WERI-Rb-1 (cell line): Measurements from ENCODE around the gene PLPPR1.

Experiments used
- DNase-seq: peaks from one replicate; pipeline ENCODE4 v3.0.0-alpha.2; 2020
- H3K27ac ChIP-seq: fragments of 250-450 bp; sonication (Bioruptor Pico); 2 replicates; pipeline ENCODE4 v1.5.1; 2020; ENCODE audit warnings: mild to moderate bottlenecking, moderate library complexity
- H3K27me3 ChIP-seq: fragments of 250-450 bp; sonication (Bioruptor Pico); 2 replicates; pipeline ENCODE4 v1.5.1; 2021; ENCODE audit warnings: mild to moderate bottlenecking, low read depth, moderate library complexity; ENCODE audit not compliant: insufficient read depth, severe bottlenecking
- H3K36me3 ChIP-seq: fragments of 250-450 bp; sonication (Bioruptor Pico); 2 replicates; pipeline ENCODE4 v1.5.1; 2020; ENCODE audit warnings: mild to moderate bottlenecking, moderate library complexity
- H3K4me3 ChIP-seq: 2 replicates; pipeline ENCODE4 v1.5.1; 2011; ENCODE audit warnings: low read depth, mild to moderate bottlenecking, control low read depth, low read length
- H3K9me3 ChIP-seq: fragments of 250-450 bp; sonication (Bioruptor Pico); 2 replicates; pipeline ENCODE4 v1.5.1; 2021; ENCODE audit warnings: mild to moderate bottlenecking, moderate library complexity; ENCODE audit not compliant: severe bottlenecking
- TF ChIP-seq, protein P1 (sequence below): IDR thresholded peaks from 2 replicates; pipeline ENCODE4 v1.5.1; 2011; ENCODE audit warnings: low read depth, mild to moderate bottlenecking, control low read depth, inconsistent platforms, low read length

The PLPPR1 gene

GRCh38 chr9:101354765-101355708, 326.5 kb downstream of the PLPPR1 start:
- no peak for DNase-seq
- Histone ChIP-seq H3K27ac (no peak overlapping the region), H3K36me3 (no peaks in the 10 kb centered on the region), H3K27me3 (no peaks in the 10 kb centered on the region), H3K9me3 (no peaks in the 10 kb centered on the region), H3K4me3 (no peak overlapping the region)
- TF ChIP-seq, protein P1, sequence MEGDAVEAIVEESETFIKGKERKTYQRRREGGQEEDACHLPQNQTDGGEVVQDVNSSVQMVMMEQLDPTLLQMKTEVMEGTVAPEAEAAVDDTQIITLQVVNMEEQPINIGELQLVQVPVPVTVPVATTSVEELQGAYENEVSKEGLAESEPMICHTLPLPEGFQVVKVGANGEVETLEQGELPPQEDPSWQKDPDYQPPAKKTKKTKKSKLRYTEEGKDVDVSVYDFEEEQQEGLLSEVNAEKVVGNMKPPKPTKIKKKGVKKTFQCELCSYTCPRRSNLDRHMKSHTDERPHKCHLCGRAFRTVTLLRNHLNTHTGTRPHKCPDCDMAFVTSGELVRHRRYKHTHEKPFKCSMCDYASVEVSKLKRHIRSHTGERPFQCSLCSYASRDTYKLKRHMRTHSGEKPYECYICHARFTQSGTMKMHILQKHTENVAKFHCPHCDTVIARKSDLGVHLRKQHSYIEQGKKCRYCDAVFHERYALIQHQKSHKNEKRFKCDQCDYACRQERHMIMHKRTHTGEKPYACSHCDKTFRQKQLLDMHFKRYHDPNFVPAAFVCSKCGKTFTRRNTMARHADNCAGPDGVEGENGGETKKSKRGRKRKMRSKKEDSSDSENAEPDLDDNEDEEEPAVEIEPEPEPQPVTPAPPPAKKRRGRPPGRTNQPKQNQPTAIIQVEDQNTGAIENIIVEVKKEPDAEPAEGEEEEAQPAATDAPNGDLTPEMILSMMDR, result no peak

DNA sequence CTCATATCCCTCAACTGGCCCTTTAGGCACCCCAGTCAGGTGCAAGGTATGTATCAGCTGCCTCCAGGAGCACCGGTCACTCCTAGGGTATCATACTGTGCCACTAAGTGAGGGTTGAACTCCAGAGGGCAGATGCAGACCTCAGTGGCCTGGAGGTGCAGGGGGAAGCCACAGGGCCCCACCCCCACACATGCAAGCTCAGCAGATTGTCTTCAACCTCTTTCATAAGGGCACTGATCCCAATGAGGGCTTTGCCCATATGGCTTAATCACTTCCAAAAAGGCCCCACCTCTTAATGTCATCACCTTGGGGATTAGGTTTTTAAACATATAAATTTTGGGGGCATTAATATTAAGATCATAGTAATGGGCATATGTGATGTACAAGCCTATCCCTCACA, 328.1 kb downstream of the PLPPR1 start:
- H3K9me3 ChIP-seq, result no peaks in the 10 kb centered on the region

GRCh38 chr9:101359679-101360078, 331.2 kb downstream of the PLPPR1 start:
- Histone ChIP-seq H3K9me3 (no peaks in the 10 kb centered on the region), H3K36me3 (no peaks in the 10 kb centered on the region), H3K4me3 (no peak overlapping the region), H3K27me3 (no peaks in the 10 kb centered on the region), H3K27ac (no peak overlapping the region)
- TF ChIP-seq, protein P1, result no peak
- DNase-seq, result no peak

More for the DNA sequence above, 328.1 kb downstream of the PLPPR1 start:
- Histone ChIP-seq H3K27ac (no peak overlapping the region), H3K27me3 (no peaks in the 10 kb centered on the region), H3K36me3 (no peaks in the 10 kb centered on the region), H3K4me3 (no peak overlapping the region)
- TF ChIP-seq, protein P1, result no peak
- no peak for DNase-seq

DNA sequence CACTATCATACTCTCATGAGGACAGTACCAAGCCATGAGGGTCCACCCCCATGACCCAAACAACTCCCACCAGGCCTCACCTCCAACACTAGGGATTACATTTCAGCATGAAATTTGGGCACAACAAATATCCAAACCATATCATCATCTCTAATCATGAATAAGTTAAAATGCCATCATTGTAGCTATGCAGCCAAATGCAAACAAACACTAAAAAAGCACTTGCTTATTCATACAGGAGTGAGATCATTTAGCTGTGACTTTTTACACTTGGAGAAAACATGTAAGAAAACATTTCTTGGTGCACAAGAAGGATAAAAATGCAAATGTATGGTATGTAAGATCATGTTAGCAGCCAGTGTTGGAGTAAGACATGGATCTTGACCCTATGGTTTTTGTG, 332.1 kb downstream of the PLPPR1 start:
- no peaks in the 10 kb centered on the region for H3K9me3 ChIP-seq
- H3K36me3 ChIP-seq, result no peaks in the 10 kb centered on the region
- DNase-seq, result no peak
- TF ChIP-seq, protein P1, result no peak
- no peaks in the 10 kb centered on the region for H3K27me3 ChIP-seq
- H3K27ac ChIP-seq, result no peak overlapping the region
- no peak overlapping the region for H3K4me3 ChIP-seq

DNA sequence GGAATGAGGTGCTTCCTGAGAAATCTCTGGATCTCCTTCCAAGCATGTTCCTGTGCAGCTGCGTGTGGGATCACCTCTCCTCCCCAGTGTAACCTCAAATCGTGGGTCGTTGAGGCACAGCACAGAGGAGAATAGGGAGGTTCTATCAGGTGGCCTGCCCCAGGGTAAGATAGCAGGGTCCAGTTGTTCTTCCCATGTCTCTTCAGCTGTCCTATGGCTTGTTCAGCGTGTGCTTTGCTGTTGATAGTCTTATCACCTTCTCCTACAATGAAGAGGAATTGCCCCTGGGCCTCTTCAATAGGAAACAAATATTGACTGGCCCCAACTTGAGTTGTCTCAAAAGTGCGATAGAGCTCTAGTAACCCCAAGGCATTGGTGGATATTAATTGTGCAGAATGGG, 333.9 kb downstream of the PLPPR1 start:
- DNase-seq, result no peak
- no peaks in the 10 kb centered on the region for H3K27me3 ChIP-seq
- TF ChIP-seq, protein P1, result no peak
- no peaks in the 10 kb centered on the region for H3K36me3 ChIP-seq
- H3K27ac ChIP-seq, result no peak overlapping the region
- H3K4me3 ChIP-seq, result no peak overlapping the region
- H3K9me3 ChIP-seq, result no peaks in the 10 kb centered on the region
